K562 (cell line): ENCODE data around the gene RIPPLY3.

Source experiments
- ARHGAP35 ChIP-seq: fragments of 450-650 bp; IDR thresholded peaks from 2 replicates; pipeline ENCODE4 v1.6.1; 2018; ENCODE audit not compliant: partially characterized antibody
- CTCF ChIP-seq, 3 experiments: IDR thresholded peaks in 2 of 3; conservative IDR thresholded peaks in 1 of 3; 2 replicates each; pipeline ENCODE4 v1.5.1; 2011 to 2012; ENCODE audit warnings: low read length in 3 of 3, mild to moderate bottlenecking in 3 of 3, control low read depth in 2 of 3, improper control_type of control experiment in 1 of 3, inconsistent platforms in 1 of 3, low read depth in 1 of 3, mixed read lengths in 1 of 3, moderate library complexity in 1 of 3; ENCODE audit not compliant: insufficient read depth in 2 of 3
- MYC ChIP-seq, 2 experiments: fragments of 250-450 bp in 1 of 2; sonication (Bioruptor Pico) in 1 of 2; IDR thresholded peaks; 2 replicates each; pipeline versions ENCODE4 v1.5.1 to v1.6.1; 2012 to 2021; ENCODE audit warnings: low read depth in 2 of 2, borderline replicate concordance in 1 of 2, improper control_type of control experiment in 1 of 2, low read length in 1 of 2, mild to moderate bottlenecking in 1 of 2, moderate library complexity in 1 of 2
- RCOR1 ChIP-seq, 2 experiments: IDR thresholded peaks; 2 replicates each; pipeline ENCODE4 v1.6.1; 2012; ENCODE audit warnings: low read depth in 2 of 2, low read length in 2 of 2, borderline replicate concordance in 1 of 2, improper control_type of control experiment in 1 of 2
- TCF7L2 ChIP-seq: fragments of 150-350 bp; IDR thresholded peaks from 2 replicates; pipeline ENCODE4 v1.6.1; 2016; ENCODE audit warnings: low read depth, mild to moderate bottlenecking, low read length, moderate library complexity

GRCh38 chr21:36973986-36974850 lies 32.3 kb upstream of the RIPPLY3 start:
- no peak for TF ChIP-seq RCOR1 (IDR thresholded peaks at IDR 0.05; ENCODE audit: borderline replicate concordance in 1 of 2, low read depth in 2 of 2, low read length in 2 of 2)
- TF ChIP-seq CTCF (IDR thresholded peaks at IDR 0.05 in 2 of 3, conservative IDR thresholded peaks at IDR 0.05 in 1 of 3; ENCODE audit: insufficient read depth in 2 of 3, low read depth in 1 of 3, low read length in 3 of 3): no peak
- TF ChIP-seq MYC (IDR thresholded peaks at IDR 0.05; ENCODE audit: low read depth, low read length): no peak
- no peak for TF ChIP-seq MYC (CRISPR knock-in tag; IDR thresholded peaks at IDR 0.05; ENCODE audit: borderline replicate concordance, low read depth)
- no peak for TF ChIP-seq TCF7L2
- TF ChIP-seq ARHGAP35: no peak
